OCI-LY7 (cell line): Measurements from ENCODE around the gene CAPS. TPM values are rescaled to one million over a fixed set of nuclear protein-coding genes. Genes with fewer than 3 reads are reported as not detected.

Source experiments
- BruUV-seq: library from RNA; stranded (reverse); fragments of 400-500 nt; replicated peaks from 2 replicates; lab custom pipeline; 2021; lab: Mats Ljungman, UMichigan
- CTCF ChIA-PET: fragments of 300-600 bp; sonication (Branson Sonifier 250); formaldehyde crosslinking; loops from one replicate; lab custom pipeline; 2022; ENCODE audit warnings: antibody characterized with exemption; ENCODE audit not compliant: unreplicated experiment; lab: Charles Lee
- POLR2A ChIA-PET: fragments of 300-600 bp; sonication (Branson Sonifier 250); formaldehyde crosslinking; loops from one replicate; lab custom pipeline; 2022; ENCODE audit warnings: antibody characterized with exemption; lab: Charles Lee
- DNase-seq: peaks from one replicate; pipeline ENCODE4 v3.0.0-alpha.2; 2015; ENCODE audit warnings: low spot score
- H2AFZ ChIP-seq: fragments of 200-600 bp; sonication (generic), shearing (Covaris generic); 2 replicates; pipeline ENCODE4 v1.6.1; 2014; ENCODE audit warnings: mild to moderate bottlenecking, antibody characterized with exemption, low read length, moderate library complexity
- H3K27ac ChIP-seq: fragments of 200-600 bp; sonication (generic); 2 replicates; pipeline ENCODE4 v1.5.1; 2014; ENCODE audit warnings: mixed run types, low read depth, mild to moderate bottlenecking, moderate library complexity, low read length, inconsistent platforms; ENCODE audit not compliant: poor library complexity, severe bottlenecking
- H3K36me3 ChIP-seq: fragments of 200-600 bp; sonication (generic); 2 replicates; pipeline ENCODE4 v1.6.1; 2014; ENCODE audit warnings: mild to moderate bottlenecking, antibody characterized with exemption, low read length, moderate library complexity, mixed read lengths; ENCODE audit not compliant: insufficient read depth
- H3K4me1 ChIP-seq: fragments of 200-600 bp; sonication (generic); 2 replicates; pipeline ENCODE4 v1.5.1; 2014; ENCODE audit warnings: mild to moderate bottlenecking, low read length; ENCODE audit not compliant: insufficient read depth, poor library complexity, severe bottlenecking
- H3K4me2 ChIP-seq: fragments of 200-600 bp; sonication (generic); 2 replicates; pipeline ENCODE4 v1.6.1; 2014; ENCODE audit warnings: mild to moderate bottlenecking, low read length
- H3K4me3 ChIP-seq: fragments of 200-600 bp; sonication (generic); 2 replicates; pipeline ENCODE4 v1.5.1; 2014; ENCODE audit warnings: mild to moderate bottlenecking, low read depth, low read length; ENCODE audit not compliant: poor library complexity, severe bottlenecking
- H3K79me2 ChIP-seq: fragments of 200-600 bp; sonication (generic); 2 replicates; pipeline ENCODE4 v1.6.1; 2016; ENCODE audit warnings: low read depth, mild to moderate bottlenecking, low read length, moderate library complexity, mixed read lengths; ENCODE audit not compliant: insufficient read depth
- H3K9me2 ChIP-seq: fragments of 200-600 bp; sonication (generic); 2 replicates; pipeline ENCODE4 v1.6.1; 2016; ENCODE audit warnings: mild to moderate bottlenecking, low read length, mixed read lengths; ENCODE audit not compliant: insufficient read depth
- H3K9me3 ChIP-seq: fragments of 200-600 bp; sonication (generic); 2 replicates; pipeline ENCODE4 v1.6.1; 2014; ENCODE audit warnings: mild to moderate bottlenecking, mixed run types, low read length, mixed read lengths
- H4K20me1 ChIP-seq: fragments of 200-600 bp; sonication (generic); 2 replicates; pipeline ENCODE4 v1.6.1; 2014; ENCODE audit warnings: mild to moderate bottlenecking, antibody characterized with exemption, low read length, moderate library complexity, mixed read lengths; ENCODE audit not compliant: insufficient read depth
- EZH2phosphoT487 ChIP-seq: fragments of 200-600 bp; sonication (generic); IDR thresholded peaks from 2 replicates; pipeline ENCODE4 v1.6.1; 2018; ENCODE audit warnings: low read depth, borderline replicate concordance, mild to moderate bottlenecking, mixed run types, antibody characterized with exemption, low read length, moderate library complexity, mixed read lengths
- intact Hi-C: fragments of 100-400 bp; cut with micrococcal nuclease; formaldehyde crosslinking; loops from one replicate; pipeline ENCODE4 v1.10.0; 2022; ENCODE audit not compliant: unreplicated experiment
- total RNA-seq, 2 experiments: library from RNA; depleted of rRNA in 1 of 2; stranded (reverse); fragments of >200 nt in 1 of 2; shearing (Covaris generic) in 1 of 2; gene quantifications; 2 replicates each; pipeline ENCODE4 v1.2.3, GENCODE V29; 2014 to 2022
- TF ChIP-seq, protein P1 (sequence below): fragments of 200-600 bp; sonication (generic); conservative IDR thresholded peaks from 2 replicates; pipeline ENCODE4 v1.5.1; 2014; ENCODE audit warnings: mild to moderate bottlenecking, antibody characterized with exemption, low read length, moderate library complexity, mixed read lengths

The CAPS gene
- total RNA-seq, 2 experiments from 2014 or later = 8.1 to 11.0 TPM

DNA sequence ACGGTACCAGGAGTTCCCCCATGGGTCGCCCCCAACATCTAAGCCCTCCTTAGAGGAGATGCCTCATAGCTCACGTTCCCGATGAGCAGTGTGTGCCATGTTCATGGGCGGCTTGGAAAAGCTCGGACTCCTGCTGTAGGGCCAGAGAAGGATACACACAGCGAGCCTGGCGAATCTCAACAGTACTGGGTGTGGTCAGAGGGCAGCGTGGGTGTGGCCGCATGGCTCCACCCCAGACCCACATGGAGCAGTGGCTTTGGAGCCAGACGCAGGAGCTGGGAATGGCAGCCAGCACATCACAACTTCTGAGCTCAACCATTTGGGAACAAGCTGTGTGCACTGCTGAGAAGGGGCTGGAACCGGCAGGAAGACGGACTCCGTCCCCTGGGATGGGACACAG is 15.6 kb downstream of the CAPS start:
- TF ChIP-seq EZH2phosphoT487 = no peak
- TF ChIP-seq, protein P1, sequence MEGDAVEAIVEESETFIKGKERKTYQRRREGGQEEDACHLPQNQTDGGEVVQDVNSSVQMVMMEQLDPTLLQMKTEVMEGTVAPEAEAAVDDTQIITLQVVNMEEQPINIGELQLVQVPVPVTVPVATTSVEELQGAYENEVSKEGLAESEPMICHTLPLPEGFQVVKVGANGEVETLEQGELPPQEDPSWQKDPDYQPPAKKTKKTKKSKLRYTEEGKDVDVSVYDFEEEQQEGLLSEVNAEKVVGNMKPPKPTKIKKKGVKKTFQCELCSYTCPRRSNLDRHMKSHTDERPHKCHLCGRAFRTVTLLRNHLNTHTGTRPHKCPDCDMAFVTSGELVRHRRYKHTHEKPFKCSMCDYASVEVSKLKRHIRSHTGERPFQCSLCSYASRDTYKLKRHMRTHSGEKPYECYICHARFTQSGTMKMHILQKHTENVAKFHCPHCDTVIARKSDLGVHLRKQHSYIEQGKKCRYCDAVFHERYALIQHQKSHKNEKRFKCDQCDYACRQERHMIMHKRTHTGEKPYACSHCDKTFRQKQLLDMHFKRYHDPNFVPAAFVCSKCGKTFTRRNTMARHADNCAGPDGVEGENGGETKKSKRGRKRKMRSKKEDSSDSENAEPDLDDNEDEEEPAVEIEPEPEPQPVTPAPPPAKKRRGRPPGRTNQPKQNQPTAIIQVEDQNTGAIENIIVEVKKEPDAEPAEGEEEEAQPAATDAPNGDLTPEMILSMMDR = no peak
- no TSS peak for BruUV-seq
- CTCF ChIA-PET = interaction anchor here (0.5 kb wide), 1 partner anchor 123 kb away, joined by 3 read pairs; no protein-coding TSS in a partner anchor

DNA sequence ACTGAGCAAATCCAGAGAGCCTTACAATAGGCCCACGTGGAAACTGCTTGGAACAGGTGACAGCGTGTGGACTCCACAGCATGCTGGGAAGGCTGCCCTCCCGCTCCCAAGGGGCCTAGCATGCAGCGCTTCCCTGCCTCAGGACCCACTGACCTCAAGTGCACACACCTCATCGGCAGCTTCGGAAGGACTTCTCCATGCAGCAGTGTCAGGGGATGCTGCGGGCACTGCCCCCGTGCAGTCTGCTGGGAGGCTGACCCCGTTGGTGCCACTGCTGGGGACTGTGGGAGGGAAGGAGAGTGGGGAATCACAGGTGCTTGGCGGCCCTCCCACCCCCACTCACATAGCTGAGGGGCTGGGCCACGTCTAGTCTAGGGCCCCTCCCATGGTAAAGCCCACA is 17.2 kb downstream of the CAPS start:
- Histone ChIP-seq H3K9me2 (no peaks in the 10 kb centered on the region), H3K27ac (no peak overlapping the region), H2AFZ (no peak overlapping the region), H3K4me2 (no peak overlapping the region), H3K36me3 (peaks cover 94% of the 10 kb centered on the region), H3K9me3 (no peaks in the 10 kb centered on the region), H3K4me1 (peaks cover 14% of the 10 kb centered on the region), H3K79me2 (no peaks in the 10 kb centered on the region), H3K4me3 (no peak overlapping the region), H4K20me1 (no peaks in the 10 kb centered on the region)
- no TSS peak for BruUV-seq
- no peak for DNase-seq
- intact Hi-C loops = no loop called here
- TF ChIP-seq, protein P1 = no peak
- no peak for TF ChIP-seq EZH2phosphoT487
- POLR2A ChIA-PET = no interaction called here
- CTCF ChIA-PET = no interaction called here

More for the DNA sequence above, 15.6 kb downstream of the CAPS start:
- Histone ChIP-seq H3K4me2 (no peak overlapping the region), H3K9me2 (no peaks in the 10 kb centered on the region), H3K27ac (no peak overlapping the region), H2AFZ (no peak overlapping the region), H3K36me3 (peaks cover 96% of the 10 kb centered on the region), H3K4me1 (peaks cover 14% of the 10 kb centered on the region), H3K9me3 (no peaks in the 10 kb centered on the region), H4K20me1 (no peaks in the 10 kb centered on the region), H3K79me2 (no peaks in the 10 kb centered on the region), H3K4me3 (no peak overlapping the region)
- intact Hi-C loops = no loop called here
- no peak for DNase-seq
- POLR2A ChIA-PET = no interaction called here

DNA sequence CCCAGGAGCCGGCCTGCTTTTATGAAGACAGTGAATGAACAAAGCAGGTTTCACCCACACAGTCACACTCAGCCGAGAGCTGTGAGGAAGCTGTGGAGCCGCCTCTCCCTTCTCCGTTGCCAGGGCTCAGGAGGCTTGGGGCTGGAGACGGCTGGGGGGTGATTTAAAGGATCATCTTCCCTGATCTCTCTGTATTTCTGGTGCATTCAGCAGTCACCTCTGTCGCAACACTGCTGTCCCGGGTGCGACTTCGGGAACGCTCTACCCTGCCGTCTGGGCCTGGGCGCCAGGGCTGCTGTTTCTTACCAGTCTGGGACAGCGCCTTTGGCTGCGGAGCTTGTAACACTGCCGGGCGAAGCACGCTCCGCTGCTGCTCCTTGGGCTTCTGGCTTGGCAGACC is 18.1 kb downstream of the CAPS start:
- Histone ChIP-seq H3K79me2 (no peaks in the 10 kb centered on the region), H3K27ac (no peak overlapping the region), H3K4me1 (peaks cover 14% of the 10 kb centered on the region), H3K36me3 (peaks cover 91% of the 10 kb centered on the region), H2AFZ (no peak overlapping the region), H3K4me2 (no peak overlapping the region), H4K20me1 (no peaks in the 10 kb centered on the region), H3K9me3 (no peaks in the 10 kb centered on the region), H3K9me2 (no peaks in the 10 kb centered on the region), H3K4me3 (no peak overlapping the region)
- no peak for TF ChIP-seq EZH2phosphoT487
- TF ChIP-seq, protein P1 = no peak
- BruUV-seq = no TSS peak
- CTCF ChIA-PET = no interaction called here
- no peak for DNase-seq
- POLR2A ChIA-PET = no interaction called here
- intact Hi-C loops = no loop called here
